GM12801 (cell line): Measurements from ENCODE around the gene MUC5B.

Experiments used
- CTCF ChIP-seq: IDR thresholded peaks from one replicate; pipeline ENCODE4 v1.5.1; 2011; ENCODE audit warnings: control low read depth; ENCODE audit not compliant: insufficient read length; ENCODE audit errors: extremely low read depth

Gene MUC5B

GRCh38 chr11:1303126-1303821 lies 80.4 kb downstream of the MUC5B start:
- TF ChIP-seq CTCF, result no peak

- no peak for TF ChIP-seq CTCF
These were observed 81.1 kb downstream of the MUC5B start for GRCh38 chr11:1303973-1304372.

GRCh38 chr11:1304380-1304779 lies 81.5 kb downstream of the MUC5B start:
- TF ChIP-seq CTCF, result no peak

GRCh38 chr11:1305063-1305495 lies 82.2 kb downstream of the MUC5B start:
- no peak for TF ChIP-seq CTCF

- TF ChIP-seq CTCF, result no peak
These were observed 82.7 kb downstream of the MUC5B start for GRCh38 chr11:1305501-1306056.

GRCh38 chr11:1306186-1307162 lies 83.6 kb downstream of the MUC5B start:
- TF ChIP-seq CTCF, result no peak
